NCI-H1048 (cell line): Measurements from ENCODE around the gene PIK3AP1.
"Not testable (repeated sequence)": the region's sequence is repeated elsewhere in the genome, so short reads cannot be mapped to it uniquely, and the experiment has no call there.

Experiments used
- DNase-seq: peaks from one replicate; lab custom pipeline; 2025; lab: John Stamatoyannopoulos, UW

The PIK3AP1 gene

GRCh38 chr10:96720422-96721206 lies at the start of gene PIK3AP1:
Gene PIK3AP1, minus strand, starts transcription at chr10:96720514. Its CDS starts 120 bp downstream, at chr10:96720394.
- DNase-seq, result no peak

GRCh38 chr10:96768136-96768535 lies 47.8 kb upstream of the PIK3AP1 start:
- DNase-seq, result no peak

- no peak for DNase-seq
These were observed 47.3 kb upstream of the PIK3AP1 start for GRCh38 chr10:96767611-96768010.

- no peak for DNase-seq
These were observed 45.3 kb upstream of the PIK3AP1 start for GRCh38 chr10:96765406-96766240.

GRCh38 chr10:96764425-96765060 lies 44.2 kb upstream of the PIK3AP1 start:
- DNase-seq, result no peak

GRCh38 chr10:96758423-96758822 lies 38.1 kb upstream of the PIK3AP1 start:
- DNase-seq, result no peak

- no peak for DNase-seq
These were observed 36.0 kb upstream of the PIK3AP1 start for GRCh38 chr10:96756111-96756903.

GRCh38 chr10:96753956-96754355 lies 33.6 kb upstream of the PIK3AP1 start:
- DNase-seq, result no peak

GRCh38 chr10:96752375-96752774 lies 32.1 kb upstream of the PIK3AP1 start:
- DNase-seq, result no peak

GRCh38 chr10:96750316-96750715 lies 30.0 kb upstream of the PIK3AP1 start:
- DNase-seq, result not testable (repeated sequence)

GRCh38 chr10:96747734-96748550 lies 27.6 kb upstream of the PIK3AP1 start:
- DNase-seq, result no peak

- DNase-seq, result no peak
These were observed 26.2 kb upstream of the PIK3AP1 start for GRCh38 chr10:96746503-96746902.

GRCh38 chr10:96745950-96746349 lies 25.6 kb upstream of the PIK3AP1 start:
- no peak for DNase-seq

GRCh38 chr10:96743988-96744585 lies 23.8 kb upstream of the PIK3AP1 start:
- no peak for DNase-seq

- DNase-seq, result not testable (repeated sequence)
These were observed 21.2 kb upstream of the PIK3AP1 start for GRCh38 chr10:96741557-96741956.

- DNase-seq, result no peak
These were observed 20.4 kb upstream of the PIK3AP1 start for GRCh38 chr10:96740579-96741281.

GRCh38 chr10:96740141-96740540 lies 19.8 kb upstream of the PIK3AP1 start:
- no peak for DNase-seq

GRCh38 chr10:96737307-96737902 lies 17.1 kb upstream of the PIK3AP1 start:
- not testable (repeated sequence) for DNase-seq

GRCh38 chr10:96724621-96725020 lies 4.3 kb upstream of the PIK3AP1 start:
- DNase-seq, result no peak
